UCSD-AML1 (cell line): ENCODE results near the gene UGT2B15.
"Not testable (repeated sequence)": the region's sequence is repeated elsewhere in the genome, so short reads cannot be mapped to it uniquely, and the experiment has no call there.

ENCODE experiments used
- DNase-seq: peaks from one replicate; lab custom pipeline; 2025; ENCODE audit not compliant: unreplicated experiment; lab: John Stamatoyannopoulos, UW

UGT2B15 gene

GRCh38 chr4:68670479-68670939 is at the start of gene UGT2B15:
UGT2B15 (minus strand) TSS chr4:68670652; CDS start chr4:68670618, 34 bp downstream.
- DNase-seq = not testable (repeated sequence)

- no peak for DNase-seq
These were observed 48.6 kb upstream of the UGT2B15 start for GRCh38 chr4:68719075-68719473.

- no peak for DNase-seq
These were observed 48.1 kb upstream of the UGT2B15 start for GRCh38 chr4:68718447-68719074.

- DNase-seq = no peak
These were observed 47.5 kb upstream of the UGT2B15 start for GRCh38 chr4:68717999-68718398.

DNA sequence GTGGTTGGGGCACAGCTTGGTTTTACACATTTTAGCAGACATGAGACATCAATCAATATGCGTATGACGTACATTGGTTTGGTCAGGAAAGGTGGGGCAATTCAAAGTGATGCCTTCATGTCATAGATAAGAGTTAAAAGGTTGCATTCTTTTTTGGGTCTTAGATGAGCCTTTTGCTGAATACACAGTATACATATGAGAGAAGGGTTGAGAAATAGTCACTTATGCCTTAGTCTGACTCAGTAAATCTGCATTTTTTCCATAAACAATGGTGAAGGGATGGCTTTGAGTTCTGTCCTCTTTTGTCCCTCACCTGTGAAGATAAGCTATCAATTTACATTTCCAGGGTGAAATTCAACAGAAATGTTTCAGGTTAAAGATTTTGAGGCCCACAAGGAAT is 43.9 kb upstream of the UGT2B15 start:
- DNase-seq = no peak

DNA sequence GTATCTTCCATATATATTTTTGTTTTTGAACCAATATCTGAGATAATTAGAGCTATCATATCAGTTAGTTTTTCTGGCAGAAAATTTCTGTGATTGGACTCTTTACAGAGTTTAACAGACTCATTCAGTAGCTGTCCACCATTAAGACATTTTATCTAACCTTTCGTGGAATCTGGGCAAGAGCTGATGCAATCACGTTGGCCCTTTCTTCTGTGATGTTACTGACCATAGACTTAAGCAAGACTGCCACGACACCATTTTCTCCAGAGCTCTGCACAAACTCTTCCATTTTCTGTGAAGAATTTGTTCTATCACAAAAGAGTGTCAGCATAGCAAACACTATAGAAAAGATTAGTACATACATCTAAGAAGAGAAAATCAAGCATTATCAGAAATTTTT is 41.8 kb upstream of the UGT2B15 start:
- DNase-seq = no peak

DNA sequence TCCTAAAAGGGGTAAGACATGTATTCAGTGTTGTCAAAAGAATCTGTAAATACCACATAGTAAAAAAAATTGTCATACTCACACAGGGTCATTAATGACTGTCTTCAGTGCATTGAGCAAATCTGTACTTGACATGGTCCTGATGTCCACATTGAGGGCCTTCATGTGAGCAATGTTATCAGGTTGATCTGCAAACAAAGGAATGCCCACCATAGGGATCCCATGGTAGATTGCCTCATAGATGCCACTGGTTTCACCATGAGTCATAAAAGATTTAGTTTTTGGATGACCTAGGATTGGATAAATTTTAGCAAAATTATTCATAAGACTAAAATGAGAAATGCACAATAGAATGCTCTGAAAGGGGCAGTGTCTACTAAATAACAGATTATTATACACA is 38.1 kb upstream of the UGT2B15 start:
- no peak for DNase-seq

GRCh38 chr4:68703168-68703567 is 32.7 kb upstream of the UGT2B15 start:
- DNase-seq = not testable (repeated sequence)

GRCh38 chr4:68700152-68700551 is 29.7 kb upstream of the UGT2B15 start:
- no peak for DNase-seq

- DNase-seq = no peak
These were observed 23.0 kb upstream of the UGT2B15 start for GRCh38 chr4:68693325-68694075.

DNA sequence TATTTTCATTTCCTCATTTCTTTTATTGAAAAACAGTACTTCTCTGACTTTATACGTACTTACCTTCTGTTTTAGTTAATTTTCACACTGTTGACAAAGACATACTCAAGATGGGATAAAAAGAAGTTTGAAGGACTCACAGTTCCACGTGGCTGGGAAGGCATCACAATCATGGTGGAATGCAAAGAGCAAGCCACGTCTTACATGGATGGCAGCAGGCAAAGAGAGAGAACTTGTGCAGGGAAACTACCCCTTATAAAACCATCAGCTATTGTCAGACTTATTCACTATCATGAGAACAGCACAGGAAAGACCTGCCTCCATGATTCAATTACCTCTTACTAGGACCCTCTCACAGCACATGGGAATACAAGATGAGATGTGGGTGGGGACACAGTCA is 20.7 kb upstream of the UGT2B15 start:
- no peak for DNase-seq

DNA sequence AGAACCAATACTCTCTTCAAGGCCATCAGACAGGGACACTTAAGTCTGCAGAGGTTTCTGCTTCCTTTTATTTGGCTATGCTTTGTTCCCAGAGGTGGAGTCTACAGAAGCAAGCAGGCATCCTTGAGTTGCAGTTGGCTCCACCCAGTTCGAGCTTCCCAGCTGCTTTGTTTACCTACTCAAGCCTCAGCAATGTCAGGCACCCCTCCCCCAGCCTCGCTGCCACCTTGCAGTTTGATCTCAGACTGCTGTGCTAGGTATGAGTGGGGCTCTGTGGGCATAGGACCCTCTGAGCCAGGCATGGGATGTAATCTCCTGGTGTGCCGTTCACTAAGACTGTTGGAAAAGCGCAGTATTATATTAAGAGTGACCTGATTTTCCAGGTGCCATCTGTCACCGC is 12.6 kb upstream of the UGT2B15 start:
- no peak for DNase-seq

DNA sequence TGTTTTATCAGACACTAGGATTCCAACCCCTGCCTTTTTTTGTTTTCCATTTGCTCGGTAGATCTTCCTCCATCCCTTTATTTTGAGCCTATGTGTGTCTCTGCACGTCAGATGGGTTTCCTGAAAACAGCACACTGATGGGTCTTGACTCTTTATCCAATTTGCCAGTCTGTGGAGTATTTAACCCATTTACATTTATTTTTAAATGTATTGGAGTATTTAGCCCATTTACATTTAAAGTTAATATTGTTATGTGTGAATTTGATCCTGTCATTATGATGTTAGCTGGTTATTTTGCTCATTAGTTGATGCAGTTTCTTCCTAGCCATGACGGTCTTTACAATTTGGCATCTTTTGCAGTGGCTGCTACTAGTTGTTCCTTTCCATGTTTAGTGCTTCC is 10.8 kb upstream of the UGT2B15 start:
- not testable (repeated sequence) for DNase-seq

GRCh38 chr4:68673143-68673542 is 2.7 kb upstream of the UGT2B15 start:
- no peak for DNase-seq

- not testable (repeated sequence) for DNase-seq
These were observed 765 bp upstream of the UGT2B15 start for GRCh38 chr4:68671217-68671616.

DNA sequence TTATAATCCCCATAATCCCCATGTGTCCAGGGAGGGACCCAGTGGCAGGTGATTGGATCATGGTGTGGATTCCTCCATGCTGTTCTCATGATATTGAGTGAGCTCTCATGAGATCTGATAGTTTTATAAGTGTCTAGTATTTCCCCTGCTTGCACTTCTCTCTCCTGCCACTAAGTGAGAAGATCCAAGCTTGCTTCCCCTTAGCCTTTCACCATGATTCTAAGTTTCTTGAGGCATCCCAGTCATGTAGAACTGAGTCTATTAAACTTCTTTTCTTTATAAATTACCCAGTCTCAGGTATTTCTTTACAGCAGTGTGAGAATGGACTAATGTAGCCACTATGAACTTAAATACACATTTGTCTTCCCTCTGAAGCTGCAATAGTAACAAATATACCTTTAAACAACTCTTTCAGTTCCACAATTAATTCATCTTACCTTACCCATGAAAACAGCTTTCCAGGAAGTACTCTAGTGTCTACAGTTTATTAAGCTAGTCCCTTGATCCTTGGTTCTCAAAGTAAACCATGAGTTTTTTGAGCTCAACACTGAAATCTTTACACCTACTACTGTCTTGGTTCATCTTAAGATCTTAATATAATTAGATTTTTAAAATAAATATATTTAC is 1.8 kb downstream of the UGT2B15 start:
- DNase-seq = not testable (repeated sequence)

- not testable (repeated sequence) for DNase-seq
These were observed 2.9 kb downstream of the UGT2B15 start for GRCh38 chr4:68667551-68667950.

GRCh38 chr4:68664721-68665120 is 5.7 kb downstream of the UGT2B15 start:
- DNase-seq = not testable (repeated sequence)

GRCh38 chr4:68662836-68663574 is 7.4 kb downstream of the UGT2B15 start:
- not testable (repeated sequence) for DNase-seq

GRCh38 chr4:68658672-68659071 is 11.8 kb downstream of the UGT2B15 start:
- no peak for DNase-seq

DNA sequence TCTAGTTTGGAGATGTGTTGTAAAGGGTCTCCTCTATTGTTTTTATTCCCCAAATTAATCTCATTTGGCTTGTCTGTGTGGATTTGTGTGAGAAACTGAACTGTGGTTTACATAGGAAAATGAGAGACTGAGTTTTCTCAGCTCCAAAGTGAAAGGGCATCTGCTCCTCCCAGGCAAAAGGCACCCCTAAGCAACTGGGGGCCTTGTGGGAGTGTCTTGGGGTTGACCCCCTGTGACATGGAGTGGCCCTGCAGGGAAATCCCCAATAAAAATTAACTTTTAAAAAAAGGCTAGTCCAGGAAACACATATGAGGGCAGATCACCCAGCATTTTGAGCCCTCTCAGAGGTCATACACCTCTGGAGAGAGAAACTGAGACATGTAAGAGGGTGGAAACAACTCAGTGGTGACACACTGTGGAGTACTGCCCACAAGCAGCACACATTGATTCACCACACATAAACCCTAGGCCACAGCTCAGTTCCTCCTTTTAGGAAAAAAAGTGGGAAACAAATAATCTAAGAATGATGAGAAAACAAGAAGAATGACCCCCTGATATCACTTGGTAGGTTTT is 13.3 kb downstream of the UGT2B15 start:
- DNase-seq = not testable (repeated sequence)
